Ishikawa (cell line): ENCODE results near the gene WWTR1.

Experiments
- CEBPB ChIP-seq: IDR thresholded peaks from 2 replicates; pipeline ENCODE4 v1.6.1; 2012
- CREB1 ChIP-seq: IDR thresholded peaks from 2 replicates; pipeline ENCODE4 v1.6.1; 2012; ENCODE audit warnings: low read depth
- EGR1 ChIP-seq: IDR thresholded peaks from 2 replicates; pipeline ENCODE4 v1.6.1; 2012
- EP300 ChIP-seq: IDR thresholded peaks from 2 replicates; pipeline ENCODE4 v1.6.1; 2012; ENCODE audit warnings: borderline replicate concordance
- FOXM1 ChIP-seq: IDR thresholded peaks from 2 replicates; pipeline ENCODE4 v1.6.1; 2012; ENCODE audit warnings: low read depth, borderline replicate concordance
- NFIC ChIP-seq: IDR thresholded peaks from 2 replicates; pipeline ENCODE4 v1.6.1; 2012
- RAD21 ChIP-seq: IDR thresholded peaks from 2 replicates; pipeline ENCODE4 v1.6.1; 2012; ENCODE audit warnings: low read depth
- TAF1 ChIP-seq: IDR thresholded peaks from 2 replicates; pipeline ENCODE4 v1.6.1; 2012; ENCODE audit warnings: low read depth, mild to moderate bottlenecking
- TCF12 ChIP-seq: IDR thresholded peaks from 2 replicates; pipeline ENCODE4 v1.6.1; 2012; ENCODE audit warnings: low read depth
- TEAD4 ChIP-seq: IDR thresholded peaks from 2 replicates; pipeline ENCODE4 v1.6.1; 2012
- YY1 ChIP-seq: IDR thresholded peaks from 2 replicates; pipeline ENCODE4 v1.6.1; 2012; ENCODE audit warnings: low read depth
- ZBTB7A ChIP-seq: IDR thresholded peaks from 2 replicates; pipeline ENCODE4 v1.6.1; 2012; ENCODE audit warnings: low read depth
- TF ChIP-seq, protein P1 (sequence below): IDR thresholded peaks from 2 replicates; pipeline ENCODE4 v1.6.1; 2012; ENCODE audit warnings: low read depth, mild to moderate bottlenecking
- TF ChIP-seq, protein P2 (sequence below): IDR thresholded peaks from 2 replicates; pipeline ENCODE4 v1.6.1; 2012
- TF ChIP-seq, protein P3 (sequence below): IDR thresholded peaks from 2 replicates; pipeline ENCODE4 v1.6.1; 2012

WWTR1 gene

DNA sequence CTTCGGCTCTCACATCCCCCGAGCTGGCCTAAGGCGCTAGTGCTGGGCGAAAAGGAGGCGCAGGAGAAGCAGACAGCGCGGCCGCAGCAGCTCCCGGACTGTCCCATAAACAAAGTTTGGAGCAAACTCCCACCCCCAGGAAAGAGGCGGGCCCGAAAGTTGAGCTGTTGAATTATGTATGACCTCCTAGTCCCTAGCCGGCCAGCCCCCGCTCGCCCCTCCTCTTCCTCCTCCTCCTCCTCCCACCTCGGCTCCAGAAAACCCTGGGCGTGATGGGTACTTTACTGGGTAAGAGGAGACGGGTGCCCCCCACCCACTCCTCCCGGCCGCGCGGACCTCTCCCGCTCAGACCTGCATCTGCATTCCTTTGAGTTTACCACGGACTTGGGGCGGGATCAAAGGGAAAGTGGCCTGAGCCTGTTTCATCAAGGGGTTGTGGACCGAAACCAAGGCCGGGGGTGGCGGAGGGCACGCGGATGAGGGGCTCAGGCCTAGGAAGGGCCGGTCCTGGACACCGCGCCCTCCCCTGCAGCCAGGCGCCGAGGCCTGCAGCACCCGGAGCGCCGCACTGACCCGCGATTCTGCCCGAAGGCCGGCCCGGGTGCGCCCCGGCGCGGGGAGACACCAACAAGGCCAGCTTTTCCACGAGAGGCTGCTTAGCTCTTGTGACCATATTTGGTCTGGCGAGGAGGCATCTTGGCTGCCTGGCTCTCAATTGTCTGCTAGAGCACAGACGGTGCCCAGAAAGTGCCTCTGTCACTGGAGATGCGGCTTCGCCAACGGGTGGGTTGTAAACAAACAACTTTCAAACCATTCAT lies at the start of gene WWTR1:
TSS of gene WWTR1 (minus strand) at position 100 of the 818 bp plus-strand sequence. CDS start 719 bp downstream, outside the sequence.
- TF ChIP-seq EGR1 (peak; percentile 66), CEBPB (no peak), ZBTB7A (peak; percentile 80; the same call in 1 of the 2 replicates), TAF1 (peak; percentile 76), NFIC (peak; percentile 30), EP300 (peak; percentile 37; the same call in 1 of the 2 replicates), TCF12 (peak; percentile 67), YY1 (peak; percentile 20), TEAD4 (peak; percentile 63), FOXM1 (peak; percentile 58), CREB1 (no peak), RAD21 (peak; percentile 11; the same call in 1 of the 2 replicates)
- TF ChIP-seq, protein P1, sequence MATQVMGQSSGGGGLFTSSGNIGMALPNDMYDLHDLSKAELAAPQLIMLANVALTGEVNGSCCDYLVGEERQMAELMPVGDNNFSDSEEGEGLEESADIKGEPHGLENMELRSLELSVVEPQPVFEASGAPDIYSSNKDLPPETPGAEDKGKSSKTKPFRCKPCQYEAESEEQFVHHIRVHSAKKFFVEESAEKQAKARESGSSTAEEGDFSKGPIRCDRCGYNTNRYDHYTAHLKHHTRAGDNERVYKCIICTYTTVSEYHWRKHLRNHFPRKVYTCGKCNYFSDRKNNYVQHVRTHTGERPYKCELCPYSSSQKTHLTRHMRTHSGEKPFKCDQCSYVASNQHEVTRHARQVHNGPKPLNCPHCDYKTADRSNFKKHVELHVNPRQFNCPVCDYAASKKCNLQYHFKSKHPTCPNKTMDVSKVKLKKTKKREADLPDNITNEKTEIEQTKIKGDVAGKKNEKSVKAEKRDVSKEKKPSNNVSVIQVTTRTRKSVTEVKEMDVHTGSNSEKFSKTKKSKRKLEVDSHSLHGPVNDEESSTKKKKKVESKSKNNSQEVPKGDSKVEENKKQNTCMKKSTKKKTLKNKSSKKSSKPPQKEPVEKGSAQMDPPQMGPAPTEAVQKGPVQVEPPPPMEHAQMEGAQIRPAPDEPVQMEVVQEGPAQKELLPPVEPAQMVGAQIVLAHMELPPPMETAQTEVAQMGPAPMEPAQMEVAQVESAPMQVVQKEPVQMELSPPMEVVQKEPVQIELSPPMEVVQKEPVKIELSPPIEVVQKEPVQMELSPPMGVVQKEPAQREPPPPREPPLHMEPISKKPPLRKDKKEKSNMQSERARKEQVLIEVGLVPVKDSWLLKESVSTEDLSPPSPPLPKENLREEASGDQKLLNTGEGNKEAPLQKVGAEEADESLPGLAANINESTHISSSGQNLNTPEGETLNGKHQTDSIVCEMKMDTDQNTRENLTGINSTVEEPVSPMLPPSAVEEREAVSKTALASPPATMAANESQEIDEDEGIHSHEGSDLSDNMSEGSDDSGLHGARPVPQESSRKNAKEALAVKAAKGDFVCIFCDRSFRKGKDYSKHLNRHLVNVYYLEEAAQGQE = no peak
- TF ChIP-seq, protein P2, sequence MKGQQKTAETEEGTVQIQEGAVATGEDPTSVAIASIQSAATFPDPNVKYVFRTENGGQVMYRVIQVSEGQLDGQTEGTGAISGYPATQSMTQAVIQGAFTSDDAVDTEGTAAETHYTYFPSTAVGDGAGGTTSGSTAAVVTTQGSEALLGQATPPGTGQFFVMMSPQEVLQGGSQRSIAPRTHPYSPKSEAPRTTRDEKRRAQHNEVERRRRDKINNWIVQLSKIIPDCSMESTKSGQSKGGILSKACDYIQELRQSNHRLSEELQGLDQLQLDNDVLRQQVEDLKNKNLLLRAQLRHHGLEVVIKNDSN = no peak
- TF ChIP-seq, protein P3, sequence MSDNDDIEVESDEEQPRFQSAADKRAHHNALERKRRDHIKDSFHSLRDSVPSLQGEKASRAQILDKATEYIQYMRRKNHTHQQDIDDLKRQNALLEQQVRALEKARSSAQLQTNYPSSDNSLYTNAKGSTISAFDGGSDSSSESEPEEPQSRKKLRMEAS = peak; percentile 79

GRCh38 chr3:149706905-149707304 lies 49.1 kb upstream of the WWTR1 start:
- TF ChIP-seq ZBTB7A (no peak), FOXM1 (no peak)

DNA sequence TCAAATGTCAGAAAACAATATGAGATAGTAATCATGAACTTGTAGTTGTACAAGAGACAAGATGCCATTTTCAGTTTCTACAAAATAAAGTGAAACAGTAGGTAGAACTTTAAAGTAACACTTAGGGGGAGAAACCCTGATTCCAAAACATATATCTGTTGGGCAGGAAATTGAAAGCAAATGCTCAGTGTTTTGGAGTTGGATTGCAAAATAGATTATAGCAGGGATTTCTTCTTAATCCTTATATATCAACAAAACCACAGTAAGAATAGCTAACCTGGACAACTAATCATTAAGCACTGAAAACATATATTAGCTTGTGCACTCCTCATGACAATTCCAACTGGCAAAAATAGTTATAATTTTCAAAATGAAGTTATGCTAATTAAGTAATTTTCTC lies 47.6 kb upstream of the WWTR1 start:
- TF ChIP-seq, protein P1 = no peak
- TF ChIP-seq TCF12 (no peak), TAF1 (no peak)

DNA sequence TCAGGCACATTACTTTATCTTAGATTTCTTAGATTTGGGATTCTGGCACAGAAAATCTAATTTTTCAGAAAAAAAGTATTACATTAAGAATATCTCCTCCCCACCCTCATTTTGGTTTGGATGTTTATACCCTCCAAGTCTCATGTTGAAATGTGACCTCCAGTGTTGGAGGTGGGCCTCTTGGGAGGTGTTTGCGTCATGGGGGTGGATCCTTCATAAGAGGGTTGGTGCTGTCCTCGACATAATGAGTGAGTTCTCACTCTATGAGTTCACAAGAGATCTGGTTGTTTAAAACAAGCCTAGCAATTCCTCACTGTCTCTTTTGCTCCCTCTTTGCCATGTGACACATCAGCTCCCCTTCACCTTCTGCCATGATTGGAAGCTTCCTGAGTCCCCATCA lies 45.6 kb upstream of the WWTR1 start:
- TF ChIP-seq, protein P1 = no peak
- TF ChIP-seq EGR1 (no peak), YY1 (no peak), TAF1 (no peak), TEAD4 (no peak), FOXM1 (no peak), ZBTB7A (no peak), CREB1 (no peak), TCF12 (no peak), EP300 (no peak), RAD21 (no peak)
- TF ChIP-seq, protein P2 = no peak
- TF ChIP-seq, protein P3 = no peak
